HUDEP-2 (cell line): ENCODE measurements around the gene RASA4.
"Not testable (repeated sequence)": the region's sequence is repeated elsewhere in the genome, so short reads cannot be mapped to it uniquely, and the experiment has no call there.

Experiments
- DNase-seq, 76 experiments: peaks; one replicate each; lab custom pipeline; 2025; ENCODE audit not compliant: unreplicated experiment in 76 of 76; lab: John Stamatoyannopoulos, UW

The RASA4 gene

DNA sequence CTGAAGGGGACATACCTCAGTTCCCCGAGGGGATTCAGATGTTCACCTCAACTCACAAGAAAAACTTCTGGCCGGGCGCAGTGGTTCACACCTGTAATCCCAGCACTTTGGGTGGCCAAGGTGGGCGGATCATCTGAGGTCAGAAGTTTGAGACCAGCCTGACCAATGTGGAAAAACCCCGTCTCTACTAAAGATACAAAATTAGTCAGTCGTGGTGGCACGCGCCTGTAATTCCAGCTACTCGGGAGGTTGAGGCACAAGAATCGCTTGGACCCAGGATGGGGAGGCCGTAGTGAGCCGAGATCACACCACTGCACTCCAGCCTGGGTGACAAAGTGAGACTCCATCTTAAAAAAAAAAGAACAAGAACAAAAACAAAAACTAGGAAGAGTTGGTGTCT is 71.3 kb downstream of the RASA4 start:
- not testable (repeated sequence) for DNase-seq

DNA sequence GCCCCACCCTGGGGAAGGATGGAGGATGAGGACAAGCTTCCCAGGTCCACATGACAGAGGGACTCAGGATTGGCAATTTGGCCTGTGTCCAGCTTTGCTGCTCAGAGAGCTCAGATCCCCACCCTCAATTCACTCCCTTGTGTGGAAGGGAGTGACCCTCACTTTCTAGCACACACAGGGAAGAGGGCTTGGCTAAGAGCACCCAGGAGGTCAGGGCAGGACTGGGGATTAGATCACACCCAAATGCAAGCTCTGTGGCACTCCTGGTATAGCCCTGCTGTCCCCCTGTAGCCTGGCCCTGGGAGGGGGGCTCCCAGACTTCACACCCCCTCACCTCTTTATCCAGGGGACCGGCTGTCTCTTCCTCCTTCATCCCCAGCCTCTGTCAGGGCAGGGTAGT is 72.2 kb downstream of the RASA4 start:
- not testable (repeated sequence) for DNase-seq

DNA sequence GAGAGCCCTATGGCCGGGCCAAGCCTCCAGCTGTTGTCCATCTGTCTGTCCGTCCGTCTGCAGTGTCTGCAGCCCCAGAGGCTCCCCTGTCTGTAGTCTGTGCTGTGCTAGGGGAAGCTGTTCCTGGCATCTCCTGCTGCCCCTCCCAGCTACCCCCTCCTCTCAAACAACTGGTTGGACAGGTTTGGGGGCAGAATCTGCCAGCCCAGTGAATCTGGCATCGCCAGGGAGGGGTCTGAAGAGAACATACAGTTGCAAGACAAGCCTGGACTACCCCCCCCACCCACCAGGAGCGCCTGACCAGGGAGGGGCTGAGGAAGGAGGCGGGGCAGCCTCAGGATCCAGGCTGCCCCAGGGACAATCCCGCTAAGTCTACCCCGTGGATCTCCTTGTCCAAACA is 73.0 kb downstream of the RASA4 start, which contains the start of gene UPK3BL2:
Gene UPK3BL2, minus strand, starts transcription at position 101 of the 400 bp plus-strand sequence. Its CDS starts 60 bp downstream, at position 41.
- DNase-seq, result not testable (repeated sequence)

DNA sequence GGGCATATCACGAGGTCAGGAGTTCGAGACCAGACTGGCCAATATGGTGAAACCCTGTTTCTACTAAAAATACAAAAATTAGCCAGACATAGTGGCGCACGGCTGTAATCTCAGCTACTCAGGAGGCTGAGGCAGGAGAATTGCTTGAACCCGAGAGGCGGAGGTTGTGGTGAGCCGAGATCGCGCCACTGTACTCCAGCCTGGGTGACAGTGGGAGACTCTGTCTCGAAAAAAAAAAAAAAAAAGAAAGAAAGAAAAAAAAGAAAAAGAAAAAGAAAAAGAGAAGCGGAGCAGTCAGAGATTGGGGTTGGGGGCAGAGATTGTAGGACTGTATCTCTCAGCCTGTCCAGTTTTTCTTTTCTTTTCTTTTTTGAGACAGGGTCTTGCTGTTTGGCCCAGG is 73.8 kb downstream of the RASA4 start:
- DNase-seq, result not testable (repeated sequence)

DNA sequence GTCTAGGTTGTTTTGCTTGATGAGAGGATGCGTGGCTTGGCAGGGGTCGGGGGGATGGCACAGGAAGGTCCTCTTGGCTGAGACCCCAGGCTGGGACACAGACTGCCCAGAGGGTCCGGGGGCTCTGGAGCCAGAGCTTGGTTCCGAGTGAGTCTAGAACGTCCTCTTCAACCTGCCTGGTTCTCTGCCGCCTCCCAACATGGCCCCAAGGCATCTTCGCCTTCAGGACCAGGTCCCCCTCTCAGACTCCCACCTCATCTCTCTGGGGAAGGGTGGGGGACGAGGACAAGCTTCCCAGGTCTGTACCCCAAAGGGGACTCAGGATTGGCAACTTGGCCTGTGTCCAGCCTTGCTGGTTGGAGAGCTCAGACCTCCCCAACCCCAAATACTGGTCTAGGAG is 74.5 kb downstream of the RASA4 start:
- not testable (repeated sequence) for DNase-seq

DNA sequence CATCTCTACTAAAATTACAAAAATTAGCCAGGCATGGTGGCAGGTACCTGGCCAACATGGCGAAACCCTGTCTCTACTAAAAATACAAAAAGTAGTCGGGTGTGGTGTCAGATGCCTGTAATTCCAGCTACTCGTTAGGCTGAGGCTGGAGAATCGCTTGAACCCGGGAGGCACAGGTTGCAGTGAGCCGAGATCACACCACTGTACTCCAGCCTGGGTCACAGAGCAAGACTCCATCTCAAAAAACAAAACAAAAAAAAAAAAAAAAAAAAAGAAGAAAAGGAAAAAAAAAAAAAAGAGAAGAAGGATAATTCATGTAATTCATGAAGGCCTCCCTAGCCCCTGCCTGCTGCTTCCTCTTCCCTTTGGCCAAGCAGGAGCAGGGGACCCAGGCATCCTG is 76.0 kb downstream of the RASA4 start:
- DNase-seq, result not testable (repeated sequence)

DNA sequence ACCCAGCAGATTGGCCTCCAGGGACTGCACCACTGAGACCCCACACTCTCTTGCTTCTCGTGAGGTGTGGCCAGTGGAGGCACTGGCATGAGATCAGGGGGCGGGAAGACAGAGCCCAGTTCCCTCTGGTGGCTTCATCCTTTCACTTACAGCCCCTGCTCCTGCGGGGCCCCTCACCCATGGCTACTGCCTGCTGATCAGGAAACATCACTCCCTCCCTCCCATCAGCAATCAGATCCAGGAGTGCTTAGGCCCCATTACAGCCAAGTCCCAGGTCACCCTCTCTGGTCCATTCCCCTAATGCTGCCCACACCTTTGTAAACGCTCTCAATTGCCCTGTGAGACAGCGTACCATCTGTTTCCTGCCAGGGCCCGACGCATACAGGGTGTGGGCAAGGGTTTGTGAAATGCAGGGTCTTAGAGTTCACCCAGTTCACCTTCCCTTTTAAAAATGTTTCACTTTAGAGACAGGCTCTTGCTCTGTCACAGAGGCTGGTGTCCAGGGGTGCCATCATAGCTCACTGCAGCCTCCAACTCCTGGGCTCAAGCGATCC is 81.4 kb downstream of the RASA4 start:
- not testable (repeated sequence) for DNase-seq

DNA sequence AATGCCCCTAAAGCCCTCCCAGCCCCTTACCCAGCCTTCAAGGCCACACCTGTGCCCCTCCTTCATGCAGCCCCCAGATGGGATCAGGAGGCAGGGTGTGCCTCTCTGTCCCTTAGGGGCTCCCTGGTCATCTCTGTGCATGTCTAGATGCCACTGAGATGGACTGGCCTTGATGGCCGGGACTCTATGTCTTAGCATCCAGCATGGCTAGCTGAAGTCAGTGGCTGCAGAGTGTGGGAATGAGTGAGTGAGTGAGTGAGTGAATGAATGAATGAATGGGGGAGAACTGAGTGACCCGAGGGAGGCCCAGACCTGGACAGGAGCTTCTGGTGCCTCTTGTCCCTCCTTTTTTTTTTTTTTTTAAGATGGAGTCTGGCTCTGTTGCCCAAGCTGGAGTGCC is 84.4 kb downstream of the RASA4 start:
- not testable (repeated sequence) for DNase-seq

DNA sequence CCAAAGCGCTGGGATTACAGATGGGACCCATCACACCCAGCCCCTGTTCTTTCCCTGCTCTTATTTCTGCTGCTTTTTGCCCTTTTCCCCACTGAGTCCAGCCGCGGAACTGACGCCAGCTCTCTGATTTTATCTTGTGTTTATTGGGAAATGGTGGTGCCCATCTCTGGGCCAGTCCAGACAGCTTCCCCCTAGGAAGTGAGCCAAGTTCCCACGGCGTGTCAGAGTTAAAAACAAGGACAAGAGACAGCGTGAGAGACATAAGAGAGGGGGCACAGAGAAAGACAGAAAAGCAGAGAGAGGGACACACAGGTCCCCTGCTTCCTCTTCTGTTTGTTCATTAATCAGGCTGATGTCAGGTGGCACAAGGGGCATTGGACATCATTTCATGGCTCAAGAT is 85.0 kb downstream of the RASA4 start:
- DNase-seq, result not testable (repeated sequence)

DNA sequence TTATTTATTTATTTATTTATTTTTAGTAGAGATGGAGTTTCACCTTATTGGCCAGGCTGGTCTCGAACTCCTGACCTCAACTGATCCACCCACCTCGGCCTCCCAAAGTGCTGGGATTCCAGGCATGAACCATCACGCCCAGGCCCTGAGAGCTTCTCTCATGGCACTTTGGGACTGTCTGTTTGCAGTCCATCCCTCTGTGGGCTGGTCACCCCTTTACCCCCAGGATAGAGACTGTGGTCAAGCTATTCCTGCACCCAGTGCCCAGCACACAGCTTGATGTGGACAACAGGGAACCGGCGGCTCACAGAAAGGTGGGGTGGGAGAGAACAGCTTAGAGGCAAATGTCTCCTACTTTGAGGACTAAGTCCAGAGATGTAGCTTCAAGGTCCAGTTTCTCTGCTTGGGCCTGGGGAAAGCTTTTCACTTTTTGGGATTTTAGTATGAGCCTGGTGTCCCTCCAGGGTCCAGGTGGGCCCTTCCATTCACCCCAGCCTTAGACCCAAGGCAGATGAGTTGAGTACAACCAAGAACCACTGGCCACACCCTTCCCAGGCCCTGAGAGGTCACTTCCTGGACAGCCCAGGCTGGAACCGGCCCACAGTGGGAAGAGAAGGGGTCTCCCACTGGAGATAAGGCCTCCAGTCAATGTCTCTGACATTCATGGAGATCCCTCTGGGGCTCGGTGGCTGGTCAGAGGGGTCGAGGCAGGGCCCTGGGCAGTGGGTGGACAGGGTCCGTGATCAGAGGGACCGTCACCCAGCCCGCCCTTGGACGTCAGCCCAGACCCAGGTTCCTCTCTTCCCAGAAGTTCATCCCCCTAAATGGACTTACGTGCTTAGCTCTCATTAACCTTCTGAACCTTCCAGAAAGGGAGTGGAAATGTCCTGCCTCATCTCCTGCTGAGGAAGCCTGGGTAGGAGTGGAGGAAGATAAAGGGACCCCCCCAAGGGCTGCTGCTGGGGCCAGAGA is 88.4 kb downstream of the RASA4 start:
- not testable (repeated sequence) for DNase-seq

DNA sequence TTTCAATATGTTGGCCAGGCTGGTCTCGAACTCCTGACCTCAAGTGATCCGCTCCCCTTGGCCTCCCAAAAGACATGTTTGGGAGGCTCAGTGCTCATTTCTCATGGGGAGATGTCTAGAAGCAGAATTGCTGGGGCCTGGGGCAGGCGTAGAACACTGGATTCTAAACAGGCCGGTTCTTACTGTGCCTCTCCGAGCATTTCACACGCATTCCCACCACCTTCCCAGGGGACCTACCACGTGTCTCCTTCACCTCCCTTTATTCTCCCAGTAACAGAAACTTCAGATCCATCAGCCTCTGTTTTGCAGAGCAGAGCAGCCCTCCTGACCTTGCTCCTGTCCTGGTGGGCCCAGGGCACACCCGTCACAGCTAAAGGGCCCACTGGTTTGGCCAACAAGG is 89.4 kb downstream of the RASA4 start:
- DNase-seq, result not testable (repeated sequence)

DNA sequence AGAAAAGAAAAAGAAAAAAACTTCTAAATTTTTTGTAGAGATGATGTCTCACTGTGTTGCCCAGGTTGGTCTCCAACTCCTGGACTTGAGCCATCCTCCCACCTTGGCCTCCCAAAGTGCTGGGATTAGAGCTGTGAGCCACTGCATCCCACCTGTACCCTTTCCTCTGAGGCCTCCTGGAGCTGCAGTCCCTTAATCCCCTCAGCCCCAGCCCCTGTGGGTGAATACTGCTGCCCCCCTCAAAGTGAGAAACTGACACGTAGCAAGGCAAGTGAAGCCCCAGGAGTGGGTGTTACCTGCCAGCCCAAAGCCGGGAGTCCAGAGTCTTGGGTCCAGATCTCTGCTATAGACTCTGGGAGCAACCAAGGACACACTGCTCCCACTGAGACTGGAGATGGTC is 91.8 kb downstream of the RASA4 start:
- not testable (repeated sequence) for DNase-seq
